IMR-90 (cell line): ENCODE measurements around the gene LAP3. TPM values are rescaled to one million over a fixed set of nuclear protein-coding genes. Genes with fewer than 3 reads are reported as not detected.

Experiments
- ATAC-seq: fragments of 200-7000 bp; cut with Tn5 transposase; 2 replicates; pipeline ENCODE4 v1.9.1; 2020; ENCODE audit warnings: low read depth, mild to moderate bottlenecking, moderate library complexity
- BruUV-seq: library from RNA; stranded (reverse); fragments of 400-500 nt; replicated peaks from 2 replicates; lab custom pipeline; 2021; lab: Mats Ljungman, UMichigan
- CTCF ChIA-PET: fragments of 300-600 bp; formaldehyde crosslinking; extraction: SDS; loops from one replicate; lab custom pipeline; 2021; ENCODE audit warnings: antibody characterized with exemption; lab: Yijun Ruan, JAX
- POLR2A ChIA-PET: fragments of 300-600 bp; sonication (Branson Sonifier 250); formaldehyde crosslinking; loops from one replicate; lab custom pipeline; 2022; ENCODE audit warnings: antibody characterized with exemption; ENCODE audit not compliant: unreplicated experiment; lab: Charles Lee
- DNase-seq: peaks from one replicate; pipeline ENCODE4 v3.0.0; 2013
- H2AFZ ChIP-seq: replicated peaks from 2 replicates; pipeline ENCODE3; 2013; ENCODE audit warnings: low read length, mild to moderate bottlenecking; ENCODE audit not compliant: poor library complexity
- H2AK5ac ChIP-seq: 2 replicates; pipeline ENCODE4 v1.6.1; 2013; ENCODE audit warnings: low read depth, low read length, inconsistent platforms
- H2AK9ac ChIP-seq: replicated peaks from 2 replicates; pipeline ENCODE3; 2013; ENCODE audit warnings: mild to moderate bottlenecking, low read depth, low read length, moderate library complexity; ENCODE audit not compliant: poor library complexity
- H2BK120ac ChIP-seq: 2 replicates; pipeline ENCODE4 v1.6.1; 2013; ENCODE audit warnings: low read depth, low read length, inconsistent platforms
- H2BK15ac ChIP-seq: 3 replicates; pipeline ENCODE4 v1.6.1; 2013; ENCODE audit warnings: low read depth, low read length, inconsistent platforms
- H2BK20ac ChIP-seq: 2 replicates; pipeline ENCODE4 v1.6.1; 2013; ENCODE audit warnings: low read depth, mild to moderate bottlenecking, inconsistent platforms, low read length, moderate library complexity
- H2BK5ac ChIP-seq: 2 replicates; pipeline ENCODE4 v1.6.1; 2013; ENCODE audit warnings: mild to moderate bottlenecking, low read depth, low read length, inconsistent platforms; ENCODE audit not compliant: poor library complexity, severe bottlenecking
- H3K14ac ChIP-seq: replicated peaks from 2 replicates; pipeline ENCODE4 v1.6.1; 2013; ENCODE audit warnings: low read depth, low read length, inconsistent platforms
- H3K18ac ChIP-seq: 2 replicates; pipeline ENCODE4 v1.6.1; 2013; ENCODE audit warnings: low read depth, low read length, control low read depth
- H3K23ac ChIP-seq: 2 replicates; pipeline ENCODE4 v1.6.1; 2013; ENCODE audit warnings: low read depth, low read length, inconsistent platforms
- H3K27ac ChIP-seq: 2 replicates; pipeline ENCODE4 v1.5.1; 2013; ENCODE audit warnings: mild to moderate bottlenecking, control low read depth, low read length; ENCODE audit not compliant: insufficient read depth
- H3K27me3 ChIP-seq: 2 replicates; pipeline ENCODE4 v1.6.1; 2013; ENCODE audit warnings: low read length; ENCODE audit not compliant: control insufficient read depth, insufficient read depth
- H3K36me3 ChIP-seq: 2 replicates; pipeline ENCODE4 v1.6.1; 2013; ENCODE audit warnings: low read length, mixed read lengths; ENCODE audit not compliant: control insufficient read depth, insufficient read depth
- H3K4ac ChIP-seq: 2 replicates; pipeline ENCODE4 v1.6.1; 2013; ENCODE audit warnings: low read depth, low read length, inconsistent platforms
- H3K4me1 ChIP-seq: 2 replicates; pipeline ENCODE4 v1.6.1; 2013; ENCODE audit warnings: low read length, mixed read lengths; ENCODE audit not compliant: control insufficient read depth, insufficient read depth
- H3K4me2 ChIP-seq: 2 replicates; pipeline ENCODE4 v1.6.1; 2013; ENCODE audit warnings: low read depth, mild to moderate bottlenecking, control low read depth, low read length, moderate library complexity
- H3K4me3 ChIP-seq: 2 replicates; pipeline ENCODE4 v1.5.1; 2013; ENCODE audit warnings: low read depth, mild to moderate bottlenecking, control low read depth, low read length, moderate library complexity; ENCODE audit not compliant: insufficient read depth
- H3K56ac ChIP-seq: 2 replicates; pipeline ENCODE4 v1.6.1; 2013; ENCODE audit warnings: low read length, inconsistent platforms; ENCODE audit not compliant: insufficient read depth; ENCODE audit errors: extremely low read depth
- H3K79me1 ChIP-seq, 2 experiments: 2 replicates each; pipeline ENCODE4 v1.6.1; 2013; ENCODE audit warnings: low read length in 2 of 2, inconsistent platforms in 1 of 2, low read depth in 1 of 2
- H3K9ac ChIP-seq: 2 replicates; pipeline ENCODE4 v1.6.1; 2013; ENCODE audit warnings: low read depth, low read length, control low read depth
- H3K9me1 ChIP-seq: 2 replicates; pipeline ENCODE4 v1.6.1; 2013; ENCODE audit warnings: low read length, inconsistent platforms; ENCODE audit not compliant: insufficient read depth
- H3K9me3 ChIP-seq: 2 replicates; pipeline ENCODE4 v1.6.1; 2013; ENCODE audit warnings: low read length; ENCODE audit not compliant: control insufficient read depth, insufficient read depth
- H4K20me1 ChIP-seq: 2 replicates; pipeline ENCODE4 v1.6.1; 2013; ENCODE audit warnings: low read length, inconsistent platforms; ENCODE audit not compliant: insufficient read depth
- H4K5ac ChIP-seq: 2 replicates; pipeline ENCODE4 v1.6.1; 2013; ENCODE audit warnings: mild to moderate bottlenecking, low read depth, low read length, control low read depth
- H4K8ac ChIP-seq, 2 experiments: 2 replicates each; pipeline ENCODE4 v1.6.1; 2013; ENCODE audit warnings: low read depth in 2 of 2, low read length in 2 of 2, control low read depth in 1 of 2, inconsistent platforms in 1 of 2
- H4K91ac ChIP-seq: 2 replicates; pipeline ENCODE4 v1.6.1; 2013; ENCODE audit warnings: low read depth, low read length, inconsistent platforms; ENCODE audit not compliant: insufficient read depth
- BHLHE40 ChIP-seq: fragments of 150-350 bp; IDR thresholded peaks from 2 replicates; pipeline ENCODE4 v1.6.1; 2016; ENCODE audit warnings: mild to moderate bottlenecking, low read depth, low read length
- CEBPB ChIP-seq: IDR thresholded peaks from 2 replicates; pipeline ENCODE4 v1.6.1; 2012; ENCODE audit warnings: low read depth, low read length, improper control_type of control experiment
- CHD1 ChIP-seq: IDR thresholded peaks from 2 replicates; pipeline ENCODE4 v1.6.1; 2012; ENCODE audit warnings: low read depth, low read length, improper control_type of control experiment
- FOS ChIP-seq: fragments of 150-350 bp; IDR thresholded peaks from 2 replicates; pipeline ENCODE4 v1.6.1; 2016; ENCODE audit warnings: low read depth, low read length
- MAFK ChIP-seq: IDR thresholded peaks from 2 replicates; pipeline ENCODE4 v1.6.1; 2012; ENCODE audit warnings: low read depth, low read length, improper control_type of control experiment
- MXI1 ChIP-seq: IDR thresholded peaks from 2 replicates; pipeline ENCODE4 v1.6.1; 2012; ENCODE audit warnings: low read depth, mild to moderate bottlenecking, low read length, moderate library complexity, borderline replicate concordance
- NFE2L2 ChIP-seq: fragments of 150-350 bp; IDR thresholded peaks from 2 replicates; pipeline ENCODE4 v1.6.1; 2016; ENCODE audit warnings: low read depth, mild to moderate bottlenecking, low read length
- POLR2A ChIP-seq: IDR thresholded peaks from 2 replicates; pipeline ENCODE4 v1.6.1; 2012; ENCODE audit warnings: mild to moderate bottlenecking, low read depth, low read length
- RAD21 ChIP-seq: IDR thresholded peaks from 2 replicates; pipeline ENCODE4 v1.6.1; 2012; ENCODE audit warnings: low read length, improper control_type of control experiment
- RCOR1 ChIP-seq: IDR thresholded peaks from 2 replicates; pipeline ENCODE4 v1.6.1; 2012; ENCODE audit warnings: mild to moderate bottlenecking, low read length, improper control_type of control experiment; ENCODE audit not compliant: insufficient replicate concordance
- RFX5 ChIP-seq: IDR thresholded peaks from 2 replicates; pipeline ENCODE4 v1.8.0; 2012; ENCODE audit warnings: low read depth, mild to moderate bottlenecking, low read length, moderate library complexity
- WGBS, 2 experiments: methylation state at CpG; one replicate each; pipeline versions ENCODE4 v1.1.5 to v1.1.7; 2013; ENCODE audit warnings: missing lambda C conversion rate in 2 of 2; ENCODE audit not compliant: insufficient read length in 1 of 2; ENCODE audit errors: extremely low coverage in 2 of 2; 5-methylcytosine and 5-hydroxymethylcytosine counted together
- dilution Hi-C: fragments of 300-500 bp; cut with HindIII; formaldehyde crosslinking; loops from one replicate; pipeline ENCODE4 v1.14.3; 2018; ENCODE audit warnings: low sequenced_read_pairs; ENCODE audit not compliant: unreplicated experiment
- in situ Hi-C: fragments of 300-500 bp; cut with MboI; formaldehyde crosslinking; loops from 3 replicates; pipeline ENCODE4 v1.14.3; 2019; ENCODE audit warnings: low sequenced_read_pairs, inconsistent platforms, mixed read lengths
- intact Hi-C: fragments of 100-400 bp; cut with micrococcal nuclease; formaldehyde crosslinking; loops from 2 replicates; pipeline ENCODE4 v1.10.0; 2022
- polyA plus RNA-seq, 3 experiments: library from polyadenylated mRNA; depleted of rRNA; stranded (reverse); fragments of >200 nt; gene quantifications; 2 replicates each; pipeline ENCODE4 v1.2.3, GENCODE V29; 2012; ENCODE audit warnings: low replicate concordance in 1 of 3
- total RNA-seq: library from RNA; depleted of rRNA; stranded (reverse); fragments of >200 nt; gene quantifications from 2 replicates; pipeline ENCODE4 v1.2.3, GENCODE V29; 2012
- TF ChIP-seq, protein P1 (sequence below): fragments of 150-350 bp; IDR thresholded peaks from 2 replicates; pipeline ENCODE4 v1.6.1; 2016; ENCODE audit warnings: low read depth, mild to moderate bottlenecking, low read length, moderate library complexity, borderline replicate concordance
- TF ChIP-seq, protein P2 (sequence below): fragments of 150-350 bp; IDR thresholded peaks from 2 replicates; pipeline ENCODE4 v1.6.1; 2017; ENCODE audit warnings: mild to moderate bottlenecking, antibody characterized with exemption, low read length, low read depth
- TF ChIP-seq, protein P3 (sequence below): conservative IDR thresholded peaks from 2 replicates; pipeline ENCODE4 v1.5.1; 2012; ENCODE audit warnings: mild to moderate bottlenecking, low read depth, low read length, improper control_type of control experiment

The LAP3 gene
- total and polyA plus RNA-seq, 2 of the 4 experiments (the other 2 are of a cell fraction), result 57.9 to 91.6 TPM

DNA sequence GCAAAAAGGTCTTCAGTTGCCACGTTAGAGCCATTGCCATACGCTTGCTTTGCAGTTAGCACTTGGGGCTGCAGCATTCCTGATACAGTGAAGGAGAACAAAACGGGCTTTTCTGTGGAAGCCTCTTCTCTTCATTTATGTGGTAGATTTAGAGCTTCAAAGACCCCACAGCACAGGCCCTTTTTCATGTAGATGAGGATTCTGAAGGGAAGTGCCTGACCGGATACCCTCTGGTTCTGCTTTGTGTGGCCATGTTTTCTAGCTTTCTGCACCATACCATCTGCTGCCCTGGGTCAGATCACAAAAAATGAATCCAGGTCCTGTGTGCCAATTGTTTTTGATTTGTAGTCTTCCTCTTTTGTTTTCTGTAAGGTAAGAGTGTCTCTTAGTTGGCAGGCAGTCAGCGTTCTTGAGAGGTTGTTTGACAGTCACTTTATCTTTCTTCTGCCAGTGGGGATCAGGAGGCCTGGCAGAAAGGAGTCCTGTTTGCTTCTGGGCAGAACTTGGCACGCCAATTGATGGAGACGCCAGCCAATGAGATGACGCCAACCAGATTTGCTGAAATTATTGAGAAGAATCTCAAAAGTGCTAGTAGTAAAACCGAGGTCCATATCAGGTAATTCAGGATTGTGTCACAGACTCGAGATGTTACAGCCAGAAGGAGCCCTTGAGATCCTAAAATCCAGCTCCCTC is 7.7 kb downstream of the LAP3 start:
- Histone ChIP-seq H2AFZ (no peak overlapping the region), H3K27ac (no peak overlapping the region), H3K9me1 (no peaks in the 10 kb centered on the region; the same call in 1 of the 2 replicates), H4K5ac (no peak overlapping the region), H2AK5ac (no peak overlapping the region), H3K9ac (no peak overlapping the region), H3K9me3 (no peaks in the 10 kb centered on the region), H3K4ac (no peak overlapping the region), H3K4me3 (no peak overlapping the region), H3K79me1 (no peaks in the 10 kb centered on the region; a peak in 1 of 4 replicates), H4K91ac (no peak overlapping the region), H3K56ac (no peak overlapping the region), H3K23ac (no peak overlapping the region), H4K20me1 (no peaks in the 10 kb centered on the region; the same call in 1 of the 2 replicates), H3K18ac (no peak overlapping the region), H2AK9ac (no peak overlapping the region), H3K4me2 (no peak overlapping the region), H2BK15ac (no peak overlapping the region), H4K8ac (no peak overlapping the region), H2BK20ac (no peak overlapping the region), H3K27me3 (no peaks in the 10 kb centered on the region), H3K4me1 (no peaks in the 10 kb centered on the region), H3K14ac (no peak overlapping the region), H2BK5ac (no peak overlapping the region), H3K36me3 (peaks cover 31% of the 10 kb centered on the region), H2BK120ac (no peak overlapping the region)
- POLR2A ChIA-PET, result no interaction called here
- no peak for DNase-seq
- CTCF ChIA-PET, result interaction anchor here (0.6 kb wide), 1 partner anchor 85 kb away, joined by 3 read pairs; no protein-coding TSS in a partner anchor
- dilution Hi-C loops (no loop called here), in situ Hi-C loops (loop anchor here (5.0 to 25.0 kb wide), 3 partner anchors 33 to 428 kb away; partner anchors contain the start of genes DCAF16, LCORL and NCAPG), intact Hi-C loops (no loop called here)
- ATAC-seq, result no peak
- BruUV-seq, result no TSS peak
- 100% methylated on average over 2 of the region's 10 CpGs; no CpG with 5 or more reads in 1 of the 2 experiments for WGBS, 2 experiments
- no peak for TF ChIP-seq RCOR1
- TF ChIP-seq BHLHE40, result no peak
- no peak for TF ChIP-seq NFE2L2
- TF ChIP-seq, protein P1, sequence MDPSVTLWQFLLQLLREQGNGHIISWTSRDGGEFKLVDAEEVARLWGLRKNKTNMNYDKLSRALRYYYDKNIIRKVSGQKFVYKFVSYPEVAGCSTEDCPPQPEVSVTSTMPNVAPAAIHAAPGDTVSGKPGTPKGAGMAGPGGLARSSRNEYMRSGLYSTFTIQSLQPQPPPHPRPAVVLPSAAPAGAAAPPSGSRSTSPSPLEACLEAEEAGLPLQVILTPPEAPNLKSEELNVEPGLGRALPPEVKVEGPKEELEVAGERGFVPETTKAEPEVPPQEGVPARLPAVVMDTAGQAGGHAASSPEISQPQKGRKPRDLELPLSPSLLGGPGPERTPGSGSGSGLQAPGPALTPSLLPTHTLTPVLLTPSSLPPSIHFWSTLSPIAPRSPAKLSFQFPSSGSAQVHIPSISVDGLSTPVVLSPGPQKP, result no peak
- TF ChIP-seq, protein P2, sequence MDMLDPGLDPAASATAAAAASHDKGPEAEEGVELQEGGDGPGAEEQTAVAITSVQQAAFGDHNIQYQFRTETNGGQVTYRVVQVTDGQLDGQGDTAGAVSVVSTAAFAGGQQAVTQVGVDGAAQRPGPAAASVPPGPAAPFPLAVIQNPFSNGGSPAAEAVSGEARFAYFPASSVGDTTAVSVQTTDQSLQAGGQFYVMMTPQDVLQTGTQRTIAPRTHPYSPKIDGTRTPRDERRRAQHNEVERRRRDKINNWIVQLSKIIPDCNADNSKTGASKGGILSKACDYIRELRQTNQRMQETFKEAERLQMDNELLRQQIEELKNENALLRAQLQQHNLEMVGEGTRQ, result no peak
- no peak for TF ChIP-seq POLR2A
- no peak for TF ChIP-seq RAD21
- no peak for TF ChIP-seq FOS
- TF ChIP-seq, protein P3, sequence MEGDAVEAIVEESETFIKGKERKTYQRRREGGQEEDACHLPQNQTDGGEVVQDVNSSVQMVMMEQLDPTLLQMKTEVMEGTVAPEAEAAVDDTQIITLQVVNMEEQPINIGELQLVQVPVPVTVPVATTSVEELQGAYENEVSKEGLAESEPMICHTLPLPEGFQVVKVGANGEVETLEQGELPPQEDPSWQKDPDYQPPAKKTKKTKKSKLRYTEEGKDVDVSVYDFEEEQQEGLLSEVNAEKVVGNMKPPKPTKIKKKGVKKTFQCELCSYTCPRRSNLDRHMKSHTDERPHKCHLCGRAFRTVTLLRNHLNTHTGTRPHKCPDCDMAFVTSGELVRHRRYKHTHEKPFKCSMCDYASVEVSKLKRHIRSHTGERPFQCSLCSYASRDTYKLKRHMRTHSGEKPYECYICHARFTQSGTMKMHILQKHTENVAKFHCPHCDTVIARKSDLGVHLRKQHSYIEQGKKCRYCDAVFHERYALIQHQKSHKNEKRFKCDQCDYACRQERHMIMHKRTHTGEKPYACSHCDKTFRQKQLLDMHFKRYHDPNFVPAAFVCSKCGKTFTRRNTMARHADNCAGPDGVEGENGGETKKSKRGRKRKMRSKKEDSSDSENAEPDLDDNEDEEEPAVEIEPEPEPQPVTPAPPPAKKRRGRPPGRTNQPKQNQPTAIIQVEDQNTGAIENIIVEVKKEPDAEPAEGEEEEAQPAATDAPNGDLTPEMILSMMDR, result no peak
- TF ChIP-seq MAFK, result no peak
- no peak for TF ChIP-seq CHD1
- no peak for TF ChIP-seq CEBPB
- no peak for TF ChIP-seq MXI1
- no peak for TF ChIP-seq RFX5
